IMR-90 (cell line): ENCODE results near the gene OPN1SW.

Experiments
- BHLHE40 ChIP-seq: fragments of 150-350 bp; IDR thresholded peaks from 2 replicates; pipeline ENCODE4 v1.6.1; 2016; ENCODE audit warnings: mild to moderate bottlenecking, low read depth, low read length
- CHD1 ChIP-seq: IDR thresholded peaks from 2 replicates; pipeline ENCODE4 v1.6.1; 2012; ENCODE audit warnings: low read depth, low read length, improper control_type of control experiment
- CTCF ChIP-seq: conservative IDR thresholded peaks from 2 replicates; pipeline ENCODE4 v1.5.1; 2012; ENCODE audit warnings: mild to moderate bottlenecking, low read depth, low read length, improper control_type of control experiment
- ELK1 ChIP-seq: fragments of 150-350 bp; IDR thresholded peaks from 2 replicates; pipeline ENCODE4 v1.6.1; 2016; ENCODE audit warnings: low read depth, mild to moderate bottlenecking, low read length, moderate library complexity, borderline replicate concordance
- FOS ChIP-seq: fragments of 150-350 bp; IDR thresholded peaks from 2 replicates; pipeline ENCODE4 v1.6.1; 2016; ENCODE audit warnings: low read depth, low read length
- MAFK ChIP-seq: IDR thresholded peaks from 2 replicates; pipeline ENCODE4 v1.6.1; 2012; ENCODE audit warnings: low read depth, low read length, improper control_type of control experiment
- MAZ ChIP-seq: IDR thresholded peaks from 2 replicates; pipeline ENCODE4 v1.6.1; 2012; ENCODE audit warnings: low read depth, mild to moderate bottlenecking, low read length, improper control_type of control experiment, moderate library complexity, borderline replicate concordance
- MXI1 ChIP-seq: IDR thresholded peaks from 2 replicates; pipeline ENCODE4 v1.6.1; 2012; ENCODE audit warnings: low read depth, mild to moderate bottlenecking, low read length, moderate library complexity, borderline replicate concordance
- NFE2L2 ChIP-seq: fragments of 150-350 bp; IDR thresholded peaks from 2 replicates; pipeline ENCODE4 v1.6.1; 2016; ENCODE audit warnings: low read depth, mild to moderate bottlenecking, low read length
- POLR2A ChIP-seq: IDR thresholded peaks from 2 replicates; pipeline ENCODE4 v1.6.1; 2012; ENCODE audit warnings: mild to moderate bottlenecking, low read depth, low read length
- RAD21 ChIP-seq: IDR thresholded peaks from 2 replicates; pipeline ENCODE4 v1.6.1; 2012; ENCODE audit warnings: low read length, improper control_type of control experiment
- RFX5 ChIP-seq: IDR thresholded peaks from 2 replicates; pipeline ENCODE4 v1.8.0; 2012; ENCODE audit warnings: low read depth, mild to moderate bottlenecking, low read length, moderate library complexity
- SMC3 ChIP-seq: fragments of 150-350 bp; IDR thresholded peaks from 2 replicates; pipeline ENCODE4 v1.6.1; 2016; ENCODE audit warnings: low read depth, mild to moderate bottlenecking, antibody characterized with exemption, low read length, moderate library complexity
- USF2 ChIP-seq: fragments of 150-350 bp; IDR thresholded peaks from 2 replicates; pipeline ENCODE4 v1.6.1; 2017; ENCODE audit warnings: mild to moderate bottlenecking, antibody characterized with exemption, low read length, low read depth

- TF ChIP-seq RAD21: no peak
- TF ChIP-seq MAZ: no peak
- TF ChIP-seq POLR2A: no peak
- TF ChIP-seq CTCF: no peak
- no peak for TF ChIP-seq BHLHE40
- TF ChIP-seq USF2: no peak
- no peak for TF ChIP-seq FOS
- peak; percentile 19; the same call in 1 of the 2 replicates for TF ChIP-seq MAFK
- TF ChIP-seq MXI1: no peak
- TF ChIP-seq ELK1: no peak
- no peak for TF ChIP-seq RFX5
- TF ChIP-seq NFE2L2: no peak
- no peak for TF ChIP-seq CHD1
- no peak for TF ChIP-seq SMC3
Measured at GRCh38 chr7:128737867-128738385, 37.7 kb downstream of the OPN1SW start.
